ENCODE data around the gene SLC35F2. TPM values are rescaled to one million over a fixed set of nuclear protein-coding genes. Genes with fewer than 3 reads are reported as not detected.

Gene SLC35F2
- total RNA-seq, 3 donors from 2014 or later (not counting 1 experiment from before 2014, with no cell fraction given): 1.2 to 3.7 (median 2.7) TPM

- H3K27me3 ChIP-seq (ENCODE audit: control insufficient read depth, insufficient read depth, low read length): no peaks in the 10 kb centered on the region
- no peak overlapping the region for H3K27ac ChIP-seq (ENCODE audit: low read length)
- no peaks in the 10 kb centered on the region for H3K9me3 Mint-ChIP-seq
- no peaks in the 10 kb centered on the region for H3K9me3 ChIP-seq (ENCODE audit: control insufficient read depth, insufficient read depth, low read length)
- 30% methylated on average over 5 of the region's 5 CpGs for WGBS (ENCODE audit: insufficient coverage)
- no peak overlapping the region for H3K4me3 Mint-ChIP-seq
- no peaks in the 10 kb centered on the region for H3K36me3 ChIP-seq (ENCODE audit: control insufficient read depth, insufficient read depth, low read length)
- H3K27ac Mint-ChIP-seq: no peak overlapping the region
- TF ChIP-seq CTCF (IDR thresholded peaks at IDR 0.05): no peak
- H3K27me3 Mint-ChIP-seq (ENCODE audit: low read depth in 2 of 2): peaks cover 12% of the 10 kb centered on the region in 2 donors
- no peak for ATAC-seq
- DNase-seq: no peak
- no peaks in the 10 kb centered on the region for H3K4me1 ChIP-seq (ENCODE audit: control insufficient read depth, insufficient read depth, low read length)
- H3K4me1 Mint-ChIP-seq: no peaks in the 10 kb centered on the region
- no peaks in the 10 kb centered on the region for H3K36me3 Mint-ChIP-seq
- H3K4me3 ChIP-seq (ENCODE audit: low read length): no peak overlapping the region
- intact Hi-C loops (cut with micrococcal nuclease): no loop called here
These were observed 106.1 kb downstream of the SLC35F2 start for GRCh38 chr11:107752508-107752907.

GRCh38 chr11:107751082-107751481 lies 107.5 kb downstream of the SLC35F2 start:
- H3K9me3 ChIP-seq (ENCODE audit: control insufficient read depth, insufficient read depth, low read length): no peaks in the 10 kb centered on the region
- TF ChIP-seq CTCF (IDR thresholded peaks at IDR 0.05): no peak
- WGBS (ENCODE audit: insufficient coverage): 73% methylated on average over 8 of the region's 9 CpGs
- DNase-seq (no peak), ATAC-seq (no peak)
- no peak overlapping the region for H3K4me3 ChIP-seq (ENCODE audit: low read length)
- no peaks in the 10 kb centered on the region for H3K36me3 ChIP-seq (ENCODE audit: control insufficient read depth, insufficient read depth, low read length)
- H3K36me3 Mint-ChIP-seq: no peaks in the 10 kb centered on the region
- intact Hi-C loops (cut with micrococcal nuclease): no loop called here
- H3K9me3 Mint-ChIP-seq: no peaks in the 10 kb centered on the region
- no peak overlapping the region for H3K27ac Mint-ChIP-seq
- H3K27me3 Mint-ChIP-seq (ENCODE audit: low read depth in 2 of 2): peaks cover 0 to 6% of the 10 kb centered on the region in 2 donors
- no peaks in the 10 kb centered on the region for H3K4me1 Mint-ChIP-seq
- H3K4me3 Mint-ChIP-seq: no peak overlapping the region
- no peaks in the 10 kb centered on the region for H3K27me3 ChIP-seq (ENCODE audit: control insufficient read depth, insufficient read depth, low read length)
- H3K27ac ChIP-seq (ENCODE audit: low read length): no peak overlapping the region
- H3K4me1 ChIP-seq (ENCODE audit: control insufficient read depth, insufficient read depth, low read length): no peaks in the 10 kb centered on the region

GRCh38 chr11:107750313-107750712 lies 108.3 kb downstream of the SLC35F2 start:
- Mint-ChIP-seq H3K9me3 (peaks cover 0 to 1% of the 10 kb centered on the region in 2 donors), H3K27me3 (ENCODE audit: low read depth in 2 of 2) (peaks cover 4 to 11% of the 10 kb centered on the region in 2 donors), H3K4me3 (no peak overlapping the region), H3K27ac (no peak overlapping the region), H3K36me3 (no peaks in the 10 kb centered on the region), H3K4me1 (no peaks in the 10 kb centered on the region)
- DNase-seq: no peak
- Histone ChIP-seq H3K36me3 (ENCODE audit: control insufficient read depth, insufficient read depth, low read length) (no peaks in the 10 kb centered on the region), H3K27ac (ENCODE audit: low read length) (no peak overlapping the region), H3K9me3 (ENCODE audit: control insufficient read depth, insufficient read depth, low read length) (no peaks in the 10 kb centered on the region), H3K27me3 (ENCODE audit: control insufficient read depth, insufficient read depth, low read length) (no peaks in the 10 kb centered on the region), H3K4me1 (ENCODE audit: control insufficient read depth, insufficient read depth, low read length) (no peaks in the 10 kb centered on the region), H3K4me3 (ENCODE audit: low read length) (no peak overlapping the region)
- intact Hi-C loops (cut with micrococcal nuclease): no loop called here
- TF ChIP-seq CTCF (IDR thresholded peaks at IDR 0.05): no peak
- 77% methylated on average over 15 of the region's 15 CpGs for WGBS (ENCODE audit: insufficient coverage)
- ATAC-seq: no peak

GRCh38 chr11:107747622-107748021 lies 111.0 kb downstream of the SLC35F2 start:
- DNase-seq (no peak), ATAC-seq (no peak)
- H3K4me3 ChIP-seq (ENCODE audit: low read length): no peak overlapping the region
- H3K4me3 Mint-ChIP-seq: no peak overlapping the region
- H3K4me1 Mint-ChIP-seq: no peaks in the 10 kb centered on the region
- TF ChIP-seq CTCF (IDR thresholded peaks at IDR 0.05): no peak
- WGBS (ENCODE audit: insufficient coverage): 100% methylated on average over 1 of the region's 2 CpGs
- H3K4me1 ChIP-seq (ENCODE audit: control insufficient read depth, insufficient read depth, low read length): no peaks in the 10 kb centered on the region
- H3K36me3 ChIP-seq (ENCODE audit: control insufficient read depth, insufficient read depth, low read length): no peaks in the 10 kb centered on the region
- no peaks in the 10 kb centered on the region for H3K36me3 Mint-ChIP-seq
- H3K9me3 ChIP-seq (ENCODE audit: control insufficient read depth, insufficient read depth, low read length): no peaks in the 10 kb centered on the region
- H3K27ac ChIP-seq (ENCODE audit: low read length): no peak overlapping the region
- peaks cover 0 to 2% of the 10 kb centered on the region in 2 donors for H3K9me3 Mint-ChIP-seq
- no peak overlapping the region for H3K27ac Mint-ChIP-seq
- peaks cover 2% of the 10 kb centered on the region for H3K27me3 ChIP-seq (ENCODE audit: control insufficient read depth, insufficient read depth, low read length)
- intact Hi-C loops (cut with micrococcal nuclease): no loop called here
- H3K27me3 Mint-ChIP-seq (ENCODE audit: low read depth in 2 of 2): peaks cover 11 to 17% of the 10 kb centered on the region in 2 donors
